Subcutaneous adipose tissue (tissue), 4 donors: Measurements from ENCODE around the gene HOXD3. TPM values are rescaled to one million over a fixed set of nuclear protein-coding genes. Genes with fewer than 3 reads are reported as not detected.

ENCODE experiments used
- total RNA-seq, 4 donors: library from RNA; depleted of rRNA; stranded (reverse); fragments of >200 nt; gene quantifications; one replicate each; pipeline ENCODE4 v1.1.0, GENCODE V29; 2016
- TF ChIP-seq, protein P1 (sequence below): fragments of 450-650 bp; IDR thresholded peaks from one replicate; pipeline ENCODE4 v1.5.1; 2016; ENCODE audit warnings: low read depth, mild to moderate bottlenecking, control low read depth, antibody characterized with exemption, moderate library complexity

Gene HOXD3
- total RNA-seq, 4 donors from 2014 or later, result 1.3 to 23.0 (median 3.6) TPM

DNA sequence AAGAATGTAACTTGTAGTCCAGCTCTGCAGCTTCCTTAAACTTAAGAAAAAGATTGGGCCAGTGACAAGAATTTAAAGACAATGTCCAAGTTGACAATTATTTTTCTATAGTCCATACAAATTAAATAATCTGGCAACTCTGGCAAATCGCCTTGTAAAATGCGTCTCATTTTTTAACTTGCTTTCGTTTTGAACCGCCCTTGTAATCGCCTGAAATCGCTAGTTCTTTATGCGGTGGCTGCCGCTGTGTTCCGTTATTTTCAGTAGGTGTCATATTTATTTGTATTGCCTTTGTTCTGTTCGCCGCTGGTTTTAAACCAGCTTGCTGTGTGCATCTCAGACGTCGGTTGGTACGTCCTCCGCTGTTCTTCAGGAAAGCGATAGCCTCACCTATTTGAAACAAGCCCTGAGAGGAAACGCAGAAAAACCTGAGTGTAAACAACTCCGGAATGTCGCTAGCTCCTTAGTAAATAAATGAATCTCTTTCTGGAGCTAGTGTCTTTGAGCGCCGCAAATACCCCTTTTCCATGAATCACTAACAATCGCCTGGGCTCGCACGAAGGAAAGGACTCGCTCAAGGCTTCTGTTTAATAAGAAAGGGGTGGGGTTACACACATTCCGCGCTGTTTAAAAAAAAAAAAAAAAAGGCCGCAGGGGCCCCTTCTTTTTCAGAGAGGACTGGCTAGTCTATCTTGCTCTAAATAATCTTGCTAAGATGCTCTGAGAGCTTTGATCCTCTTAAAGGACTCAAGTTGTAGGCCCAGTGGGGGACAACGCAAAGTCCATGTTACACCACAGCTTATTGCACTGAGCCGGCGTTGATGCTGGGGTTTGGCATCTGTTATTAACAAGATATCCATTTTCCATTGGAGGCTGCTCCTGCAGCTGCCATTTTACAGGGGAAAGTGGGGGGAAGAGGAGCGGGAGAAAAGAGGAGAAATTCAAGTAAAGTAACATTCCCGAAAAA, 24.6 kb upstream of the HOXD3 start:
- TF ChIP-seq, protein P1, sequence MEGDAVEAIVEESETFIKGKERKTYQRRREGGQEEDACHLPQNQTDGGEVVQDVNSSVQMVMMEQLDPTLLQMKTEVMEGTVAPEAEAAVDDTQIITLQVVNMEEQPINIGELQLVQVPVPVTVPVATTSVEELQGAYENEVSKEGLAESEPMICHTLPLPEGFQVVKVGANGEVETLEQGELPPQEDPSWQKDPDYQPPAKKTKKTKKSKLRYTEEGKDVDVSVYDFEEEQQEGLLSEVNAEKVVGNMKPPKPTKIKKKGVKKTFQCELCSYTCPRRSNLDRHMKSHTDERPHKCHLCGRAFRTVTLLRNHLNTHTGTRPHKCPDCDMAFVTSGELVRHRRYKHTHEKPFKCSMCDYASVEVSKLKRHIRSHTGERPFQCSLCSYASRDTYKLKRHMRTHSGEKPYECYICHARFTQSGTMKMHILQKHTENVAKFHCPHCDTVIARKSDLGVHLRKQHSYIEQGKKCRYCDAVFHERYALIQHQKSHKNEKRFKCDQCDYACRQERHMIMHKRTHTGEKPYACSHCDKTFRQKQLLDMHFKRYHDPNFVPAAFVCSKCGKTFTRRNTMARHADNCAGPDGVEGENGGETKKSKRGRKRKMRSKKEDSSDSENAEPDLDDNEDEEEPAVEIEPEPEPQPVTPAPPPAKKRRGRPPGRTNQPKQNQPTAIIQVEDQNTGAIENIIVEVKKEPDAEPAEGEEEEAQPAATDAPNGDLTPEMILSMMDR, result no peak

DNA sequence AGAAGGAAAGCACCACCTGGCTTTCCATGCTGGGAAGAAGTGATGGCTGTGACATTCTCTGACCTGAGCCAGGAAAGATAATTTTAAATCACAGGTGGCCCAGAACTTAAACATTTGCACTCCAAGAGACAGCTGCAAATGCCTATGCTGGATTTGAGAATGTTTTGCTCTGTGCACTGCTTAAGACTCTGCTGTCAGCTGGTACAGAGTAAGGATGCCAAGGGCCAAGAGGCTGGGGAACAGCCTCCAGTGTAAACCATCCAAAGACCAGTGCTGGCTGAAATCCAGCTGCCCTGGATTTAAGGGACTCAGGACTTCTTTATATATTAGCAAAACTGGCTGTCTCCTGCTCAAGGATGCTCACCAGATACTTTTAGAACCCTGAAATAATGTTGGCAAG, 23.7 kb upstream of the HOXD3 start:
- TF ChIP-seq, protein P1, result no peak

DNA sequence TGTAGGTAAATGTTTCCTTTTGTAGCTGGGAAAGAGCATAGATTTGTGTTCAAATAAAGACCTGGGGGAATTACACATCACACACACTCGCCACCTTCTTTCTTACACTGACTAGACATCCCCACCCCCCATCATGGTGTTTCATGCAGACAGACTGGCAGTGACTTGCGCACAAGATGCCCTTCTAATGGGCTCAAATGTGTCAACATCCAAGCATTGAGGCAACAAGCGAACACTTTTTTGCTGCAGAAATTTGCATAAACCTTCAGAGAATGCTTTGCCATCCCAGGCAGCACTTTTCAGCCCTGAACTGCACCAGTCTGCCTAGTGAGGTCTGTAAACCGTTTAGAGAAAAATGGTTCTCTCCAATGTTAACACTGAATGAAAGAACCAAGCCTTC, 23.1 kb upstream of the HOXD3 start:
- TF ChIP-seq, protein P1, result no peak

DNA sequence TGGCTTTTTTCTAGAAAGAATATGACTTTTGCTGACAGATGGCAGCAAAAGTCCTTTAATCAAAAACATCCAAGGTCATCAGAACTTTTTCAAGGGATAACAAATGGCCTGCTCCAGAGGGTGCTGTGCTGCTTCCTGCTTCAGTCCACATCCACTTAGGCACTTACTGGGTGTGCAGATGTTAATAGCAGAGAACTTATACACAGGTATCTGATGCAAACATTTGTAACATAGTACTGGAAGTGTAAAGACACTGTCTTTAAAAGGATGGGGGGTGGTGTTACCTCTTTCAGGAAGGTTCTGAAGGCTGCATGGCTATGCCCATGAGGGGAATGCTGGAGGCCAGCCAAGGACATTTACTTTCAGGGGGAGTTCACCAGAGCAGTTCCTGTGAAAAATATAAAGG, 22.1 kb upstream of the HOXD3 start:
- TF ChIP-seq, protein P1, result no peak

DNA sequence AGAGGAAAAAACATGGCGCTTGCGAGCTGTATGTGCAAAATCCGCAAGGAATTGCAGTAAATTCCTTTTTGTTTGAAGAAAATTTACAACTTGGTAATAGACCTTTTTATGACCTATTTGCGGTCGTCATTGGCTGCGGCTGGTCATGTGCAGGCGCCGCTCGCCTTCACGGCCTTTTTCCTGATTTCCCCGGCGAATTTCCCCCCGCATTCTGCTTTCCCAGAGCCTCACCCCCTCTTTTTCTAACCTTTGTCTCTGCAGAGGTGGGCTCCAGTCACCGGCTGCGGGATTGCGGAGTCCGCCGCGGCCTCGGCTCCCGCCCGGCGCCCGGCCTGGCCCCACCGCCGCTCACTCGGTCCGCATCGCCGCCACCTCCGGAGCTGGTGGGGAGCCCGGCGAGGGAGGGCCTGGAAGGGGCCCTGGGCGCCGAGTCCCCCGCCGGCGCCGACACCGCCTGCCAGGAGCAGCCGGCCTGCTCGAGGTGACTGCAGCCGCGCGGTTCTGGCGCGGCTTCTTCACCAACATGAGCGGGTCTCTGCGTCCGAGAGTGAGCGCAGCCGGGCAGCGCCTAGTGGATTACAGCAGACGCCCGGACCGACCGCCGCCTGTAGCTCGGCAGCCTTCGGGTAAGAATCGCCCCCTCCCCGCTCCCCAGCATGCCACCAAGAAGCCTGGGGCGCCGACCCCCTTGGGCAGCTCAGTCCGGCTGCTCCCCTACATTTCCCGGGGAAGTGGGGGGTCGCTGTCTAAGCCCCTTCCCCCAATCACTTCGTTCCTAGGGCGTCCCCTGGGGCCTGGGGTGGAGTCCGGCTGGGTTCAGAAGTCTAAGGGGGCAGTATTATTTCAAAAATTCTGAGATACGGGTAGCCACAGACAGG, 20.5 kb upstream of the HOXD3 start:
- TF ChIP-seq, protein P1, result no peak

DNA sequence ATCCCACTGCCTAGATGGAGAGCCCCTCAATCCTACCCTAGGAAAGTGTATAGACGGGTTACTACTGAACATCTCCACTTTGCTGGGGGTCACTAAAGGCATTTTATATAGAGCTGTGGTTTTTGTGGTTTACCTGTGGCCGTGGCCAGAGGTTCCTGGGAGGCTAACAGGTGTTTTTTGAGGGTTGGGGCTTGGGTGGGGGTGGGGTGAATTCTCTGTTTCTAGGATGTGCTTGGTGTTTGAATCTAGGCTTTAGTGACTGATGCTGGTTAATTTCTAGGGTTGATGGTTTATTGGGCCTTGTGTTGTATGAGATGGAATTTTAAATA, 19.9 kb upstream of the HOXD3 start:
- TF ChIP-seq, protein P1, result no peak

DNA sequence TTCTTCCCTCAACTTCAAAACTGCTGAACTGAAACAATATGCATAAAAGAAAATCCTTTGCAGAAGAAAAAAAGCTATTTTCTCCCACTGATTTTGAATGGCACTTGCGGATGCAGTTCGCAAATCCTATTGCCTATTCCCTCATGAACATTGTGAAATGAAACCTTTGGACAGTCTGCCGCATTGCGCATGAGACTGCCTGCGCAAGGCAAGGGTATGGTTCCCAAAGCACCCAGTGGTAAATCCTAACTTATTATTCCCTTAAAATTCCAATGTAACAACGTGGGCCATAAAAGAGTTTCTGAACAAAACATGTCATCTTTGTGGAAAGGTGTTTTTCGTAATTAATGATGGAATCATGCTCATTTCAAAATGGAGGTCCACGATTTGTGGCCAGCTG, 19.2 kb upstream of the HOXD3 start:
- TF ChIP-seq, protein P1, result no peak
